ENCODE measurements around the gene KLHL10. TPM values are rescaled to one million over a fixed set of nuclear protein-coding genes. Genes with fewer than 3 reads are reported as not detected.

KLHL10 gene
- total and polyA plus RNA-seq, 2 of the 13 experiments (the other 11 are each of a cell fraction or from before 2014, with no cell fraction given): 0.04 to 0.08 TPM

DNA sequence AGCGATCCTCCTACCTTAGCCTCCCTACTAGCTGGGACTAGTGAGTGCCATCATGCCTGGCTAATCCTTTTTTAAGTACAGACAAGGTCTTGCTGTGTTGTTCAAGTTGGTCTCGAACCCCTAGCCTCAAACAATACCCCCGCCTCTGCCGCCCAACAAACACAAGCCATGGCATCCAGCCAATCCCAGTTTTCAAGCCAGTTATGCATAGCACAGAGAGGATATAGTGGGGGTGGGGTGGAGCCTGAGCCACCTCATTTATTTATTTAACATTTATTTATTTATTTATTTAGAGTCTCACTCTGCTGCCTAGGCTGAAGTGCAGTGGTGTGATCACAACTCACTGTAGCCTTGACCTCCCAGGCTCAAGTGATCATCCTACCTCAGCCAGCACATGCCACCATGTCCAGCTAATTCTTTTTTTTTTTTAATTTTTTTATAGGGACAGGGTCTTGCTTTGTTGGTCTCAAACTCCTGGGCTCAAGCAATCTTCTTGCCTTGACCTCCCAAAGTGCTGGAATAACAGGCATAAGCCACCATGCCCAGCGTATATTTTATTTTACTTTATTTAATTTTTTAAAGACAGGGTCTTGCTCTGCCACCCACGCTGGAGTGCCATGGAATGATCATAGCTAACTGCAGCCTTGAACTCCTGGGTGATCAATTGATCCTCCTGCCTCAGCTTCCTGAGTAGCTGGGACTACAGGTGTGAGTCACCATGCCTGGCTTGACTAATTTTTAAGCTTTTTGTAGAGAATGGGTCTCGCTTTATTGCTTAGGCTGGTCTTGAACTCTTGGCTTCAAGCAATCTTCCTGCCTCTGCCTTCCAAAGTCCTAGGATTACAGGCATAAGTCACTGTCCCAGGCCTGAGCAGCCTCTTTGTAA is 53.8 kb downstream of the KLHL10 start (continued):
- TF ChIP-seq, protein P1, sequence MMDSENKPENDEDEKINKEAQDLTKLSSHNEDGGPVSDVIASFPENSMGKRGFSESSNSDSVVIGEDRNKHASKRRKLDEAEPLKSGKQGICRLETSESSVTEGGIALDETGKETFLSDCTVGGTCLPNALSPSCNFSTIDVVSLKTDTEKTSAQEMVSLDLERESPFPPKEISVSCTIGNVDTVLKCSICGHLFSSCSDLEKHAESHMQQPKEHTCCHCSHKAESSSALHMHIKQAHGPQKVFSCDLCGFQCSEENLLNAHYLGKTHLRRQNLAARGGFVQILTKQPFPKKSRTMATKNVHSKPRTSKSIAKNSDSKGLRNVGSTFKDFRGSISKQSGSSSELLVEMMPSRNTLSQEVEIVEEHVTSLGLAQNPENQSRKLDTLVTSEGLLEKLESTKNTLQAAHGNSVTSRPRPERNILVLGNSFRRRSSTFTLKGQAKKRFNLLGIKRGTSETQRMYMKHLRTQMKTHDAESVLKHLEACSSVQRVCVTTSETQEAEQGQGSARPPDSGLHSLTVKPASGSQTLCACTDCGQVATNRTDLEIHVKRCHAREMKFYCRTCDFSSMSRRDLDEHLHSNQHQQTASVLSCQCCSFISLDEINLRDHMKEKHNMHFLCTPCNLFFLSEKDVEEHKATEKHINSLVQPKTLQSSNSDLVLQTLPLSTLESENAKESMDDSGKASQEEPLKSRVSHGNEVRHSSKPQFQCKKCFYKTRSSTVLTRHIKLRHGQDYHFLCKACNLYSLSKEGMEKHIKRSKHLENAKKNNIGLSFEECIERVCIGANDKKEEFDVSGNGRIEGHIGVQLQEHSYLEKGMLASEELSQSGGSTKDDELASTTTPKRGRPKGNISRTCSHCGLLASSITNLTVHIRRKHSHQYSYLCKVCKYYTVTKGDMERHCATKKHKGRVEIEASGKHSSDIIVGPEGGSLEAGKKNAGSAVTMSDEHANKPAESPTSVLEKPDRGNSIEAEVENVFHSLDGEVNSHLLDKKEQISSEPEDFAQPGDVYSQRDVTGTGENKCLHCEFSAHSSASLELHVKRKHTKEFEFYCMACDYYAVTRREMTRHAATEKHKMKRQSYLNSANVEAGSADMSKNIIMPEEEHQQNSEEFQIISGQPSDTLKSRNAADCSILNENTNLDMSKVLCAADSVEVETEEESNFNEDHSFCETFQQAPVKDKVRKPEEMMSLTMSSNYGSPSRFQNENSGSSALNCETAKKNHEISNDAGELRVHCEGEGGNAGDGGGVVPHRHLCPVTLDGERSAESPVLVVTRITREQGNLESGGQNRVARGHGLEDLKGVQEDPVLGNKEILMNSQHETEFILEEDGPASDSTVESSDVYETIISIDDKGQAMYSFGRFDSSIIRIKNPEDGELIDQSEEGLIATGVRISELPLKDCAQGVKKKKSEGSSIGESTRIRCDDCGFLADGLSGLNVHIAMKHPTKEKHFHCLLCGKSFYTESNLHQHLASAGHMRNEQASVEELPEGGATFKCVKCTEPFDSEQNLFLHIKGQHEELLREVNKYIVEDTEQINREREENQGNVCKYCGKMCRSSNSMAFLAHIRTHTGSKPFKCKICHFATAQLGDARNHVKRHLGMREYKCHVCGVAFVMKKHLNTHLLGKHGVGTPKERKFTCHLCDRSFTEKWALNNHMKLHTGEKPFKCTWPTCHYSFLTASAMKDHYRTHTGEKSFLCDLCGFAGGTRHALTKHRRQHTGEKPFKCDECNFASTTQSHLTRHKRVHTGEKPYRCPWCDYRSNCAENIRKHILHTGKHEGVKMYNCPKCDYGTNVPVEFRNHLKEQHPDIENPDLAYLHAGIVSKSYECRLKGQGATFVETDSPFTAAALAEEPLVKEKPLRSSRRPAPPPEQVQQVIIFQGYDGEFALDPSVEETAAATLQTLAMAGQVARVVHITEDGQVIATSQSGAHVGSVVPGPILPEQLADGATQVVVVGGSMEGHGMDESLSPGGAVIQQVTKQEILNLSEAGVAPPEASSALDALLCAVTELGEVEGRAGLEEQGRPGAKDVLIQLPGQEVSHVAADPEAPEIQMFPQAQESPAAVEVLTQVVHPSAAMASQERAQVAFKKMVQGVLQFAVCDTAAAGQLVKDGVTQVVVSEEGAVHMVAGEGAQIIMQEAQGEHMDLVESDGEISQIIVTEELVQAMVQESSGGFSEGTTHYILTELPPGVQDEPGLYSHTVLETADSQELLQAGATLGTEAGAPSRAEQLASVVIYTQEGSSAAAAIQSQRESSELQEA (CRISPR knock-in tag; IDR thresholded peaks at IDR 0.05; ENCODE audit: not compliant biosample characterization): no peak
- TF ChIP-seq, protein P2, sequence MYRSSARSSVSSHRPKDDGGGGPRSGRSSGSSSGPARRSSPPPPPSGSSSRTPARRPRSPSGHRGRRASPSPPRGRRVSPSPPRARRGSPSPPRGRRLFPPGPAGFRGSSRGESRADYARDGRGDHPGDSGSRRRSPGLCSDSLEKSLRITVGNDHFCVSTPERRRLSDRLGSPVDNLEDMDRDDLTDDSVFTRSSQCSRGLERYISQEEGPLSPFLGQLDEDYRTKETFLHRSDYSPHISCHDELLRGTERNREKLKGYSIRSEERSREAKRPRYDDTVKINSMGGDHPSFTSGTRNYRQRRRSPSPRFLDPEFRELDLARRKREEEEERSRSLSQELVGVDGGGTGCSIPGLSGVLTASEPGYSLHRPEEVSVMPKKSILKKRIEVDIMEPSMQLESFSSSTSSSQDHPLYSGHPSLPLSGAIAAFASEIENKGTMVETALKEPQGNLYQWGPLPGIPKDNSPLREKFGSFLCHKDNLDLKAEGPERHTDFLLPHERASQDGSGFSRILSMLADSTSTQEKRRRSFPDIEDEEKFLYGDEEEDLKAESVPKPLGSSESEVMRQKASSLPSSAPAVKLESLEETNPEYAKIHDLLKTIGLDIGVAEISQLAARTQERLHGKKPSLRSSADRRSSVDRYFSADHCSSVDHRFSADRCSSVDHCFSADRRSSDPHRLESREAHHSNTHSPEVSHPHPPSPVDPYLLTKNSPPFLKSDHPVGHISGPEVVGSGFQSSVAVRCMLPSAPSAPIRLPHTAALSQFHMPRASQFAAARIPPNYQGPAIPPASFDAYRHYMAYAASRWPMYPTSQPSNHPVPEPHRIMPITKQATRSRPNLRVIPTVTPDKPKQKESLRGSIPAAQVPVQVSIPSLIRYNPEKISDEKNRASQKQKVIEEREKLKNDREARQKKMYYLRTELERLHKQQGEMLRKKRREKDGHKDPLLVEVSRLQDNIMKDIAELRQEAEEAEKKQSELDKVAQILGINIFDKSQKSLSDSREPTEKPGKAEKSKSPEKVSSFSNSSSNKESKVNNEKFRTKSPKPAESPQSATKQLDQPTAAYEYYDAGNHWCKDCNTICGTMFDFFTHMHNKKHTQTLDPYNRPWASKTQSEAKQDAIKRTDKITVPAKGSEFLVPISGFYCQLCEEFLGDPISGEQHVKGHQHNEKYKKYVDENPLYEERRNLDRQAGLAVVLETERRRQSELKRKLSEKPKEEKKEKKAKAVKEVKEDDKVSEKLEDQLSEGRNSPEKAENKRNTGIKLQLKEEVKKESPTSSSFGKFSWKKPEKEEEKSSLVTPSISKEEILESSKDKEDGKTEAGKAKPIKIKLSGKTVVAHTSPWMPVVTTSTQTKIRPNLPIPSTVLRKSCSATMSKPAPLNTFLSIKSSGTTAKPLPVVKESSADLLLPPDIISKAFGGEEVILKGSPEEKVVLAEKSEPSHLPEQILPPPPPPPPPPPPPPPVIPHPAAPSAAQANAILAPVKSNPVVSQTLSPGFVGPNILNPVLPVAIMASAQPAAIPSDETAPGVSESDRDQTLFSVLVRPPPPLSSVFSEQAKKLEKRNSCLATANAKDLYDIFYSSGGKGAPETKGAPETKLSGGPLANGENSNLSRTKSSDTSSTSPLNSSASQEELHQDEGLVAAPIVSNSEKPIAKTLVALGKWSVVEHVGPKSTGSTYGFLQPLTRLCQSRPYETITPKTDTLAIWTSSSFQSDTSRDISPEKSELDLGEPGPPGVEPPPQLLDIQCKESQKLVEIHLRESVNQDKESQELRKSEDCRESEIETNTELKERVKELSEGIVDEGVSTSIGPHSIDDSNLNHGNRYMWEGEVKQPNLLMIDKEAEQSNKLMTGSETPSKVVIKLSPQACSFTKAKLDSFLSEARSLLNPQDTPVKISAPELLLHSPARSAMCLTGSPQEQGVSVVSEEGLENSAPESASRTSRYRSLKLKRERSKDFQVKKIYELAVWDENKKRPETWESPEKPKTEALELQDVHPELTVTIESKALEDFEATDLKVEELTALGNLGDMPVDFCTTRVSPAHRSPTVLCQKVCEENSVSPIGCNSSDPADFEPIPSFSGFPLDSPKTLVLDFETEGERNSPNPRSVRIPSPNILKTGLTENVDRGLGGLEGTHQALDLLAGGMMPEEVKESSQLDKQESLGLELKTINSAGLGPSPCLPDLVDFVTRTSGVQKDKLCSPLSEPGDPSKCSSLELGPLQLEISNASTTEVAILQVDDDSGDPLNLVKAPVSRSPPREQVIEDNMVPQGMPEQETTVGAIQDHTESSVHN (CRISPR knock-in tag; IDR thresholded peaks at IDR 0.05): no peak
- TF ChIP-seq ZNF282 (IDR thresholded peaks at IDR 0.05; ENCODE audit: partially characterized antibody) (no peak), NR2F1 (CRISPR knock-in tag; IDR thresholded peaks at IDR 0.05) (peak in 1 of 2 experiments; percentile 82; a peak in 2 of 4 replicates), ETV5 (CRISPR knock-in tag; IDR thresholded peaks at IDR 0.05; ENCODE audit: borderline replicate concordance) (peak; percentile 77; the same call in 1 of the 2 replicates), FOSL2 (CRISPR knock-in tag; IDR thresholded peaks at IDR 0.05) (peak; percentile 85)
- TF ChIP-seq, protein P3, sequence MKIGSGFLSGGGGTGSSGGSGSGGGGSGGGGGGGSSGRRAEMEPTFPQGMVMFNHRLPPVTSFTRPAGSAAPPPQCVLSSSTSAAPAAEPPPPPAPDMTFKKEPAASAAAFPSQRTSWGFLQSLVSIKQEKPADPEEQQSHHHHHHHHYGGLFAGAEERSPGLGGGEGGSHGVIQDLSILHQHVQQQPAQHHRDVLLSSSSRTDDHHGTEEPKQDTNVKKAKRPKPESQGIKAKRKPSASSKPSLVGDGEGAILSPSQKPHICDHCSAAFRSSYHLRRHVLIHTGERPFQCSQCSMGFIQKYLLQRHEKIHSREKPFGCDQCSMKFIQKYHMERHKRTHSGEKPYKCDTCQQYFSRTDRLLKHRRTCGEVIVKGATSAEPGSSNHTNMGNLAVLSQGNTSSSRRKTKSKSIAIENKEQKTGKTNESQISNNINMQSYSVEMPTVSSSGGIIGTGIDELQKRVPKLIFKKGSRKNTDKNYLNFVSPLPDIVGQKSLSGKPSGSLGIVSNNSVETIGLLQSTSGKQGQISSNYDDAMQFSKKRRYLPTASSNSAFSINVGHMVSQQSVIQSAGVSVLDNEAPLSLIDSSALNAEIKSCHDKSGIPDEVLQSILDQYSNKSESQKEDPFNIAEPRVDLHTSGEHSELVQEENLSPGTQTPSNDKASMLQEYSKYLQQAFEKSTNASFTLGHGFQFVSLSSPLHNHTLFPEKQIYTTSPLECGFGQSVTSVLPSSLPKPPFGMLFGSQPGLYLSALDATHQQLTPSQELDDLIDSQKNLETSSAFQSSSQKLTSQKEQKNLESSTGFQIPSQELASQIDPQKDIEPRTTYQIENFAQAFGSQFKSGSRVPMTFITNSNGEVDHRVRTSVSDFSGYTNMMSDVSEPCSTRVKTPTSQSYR (CRISPR knock-in tag; IDR thresholded peaks at IDR 0.05; ENCODE audit: borderline replicate concordance): peak; percentile 68; the same call in 1 of the 2 replicates
